A549 (cell line): ENCODE data around the gene GTF3A.

ENCODE experiments used
- BHLHE40 ChIP-seq: IDR thresholded peaks from 2 replicates; pipeline ENCODE4 v1.6.1; 2012; ENCODE audit warnings: low read depth, low read length, inconsistent platforms
- EP300 ChIP-seq, 2 experiments: fragments of >200 bp; sonication (Bioruptor Twin); formaldehyde crosslinking; IDR thresholded peaks; 2 replicates in 1 of 2; 3 replicates in 1 of 2; pipeline ENCODE4 v1.6.1; 2016 to 2017
- JUN ChIP-seq, 2 experiments: fragments of >200 bp; sonication (Bioruptor Twin); formaldehyde crosslinking; IDR thresholded peaks; 2 replicates in 1 of 2; 3 replicates in 1 of 2; pipeline ENCODE4 v1.6.1; 2016 to 2017
- PBX3 ChIP-seq: IDR thresholded peaks from 2 replicates; pipeline ENCODE4 v1.6.1; 2012
- POLR2A ChIP-seq: IDR thresholded peaks from 2 replicates; pipeline ENCODE4 v1.6.1; 2012; ENCODE audit warnings: mild to moderate bottlenecking, low read length
- RAD21 ChIP-seq, 2 experiments: fragments of >200 bp in 1 of 2; sonication (Bioruptor Twin) in 1 of 2; formaldehyde crosslinking in 1 of 2; IDR thresholded peaks in 1 of 2; conservative IDR thresholded peaks in 1 of 2; 2 replicates in 1 of 2; 3 replicates in 1 of 2; pipeline ENCODE4 v1.6.1; 2012 to 2018; ENCODE audit warnings: inconsistent platforms in 1 of 2
- RARB ChIP-seq: fragments of 250-450 bp; sonication (Bioruptor Pico); IDR thresholded peaks from 2 replicates; pipeline ENCODE4 v1.8.0; 2021; ENCODE audit warnings: mild to moderate bottlenecking, moderate library complexity
- RNF2 ChIP-seq: fragments of 200-600 bp; sonication (generic); IDR thresholded peaks from 2 replicates; pipeline ENCODE4 v1.6.1; 2016; ENCODE audit warnings: low read depth, mild to moderate bottlenecking, antibody characterized with exemption, moderate library complexity, borderline replicate concordance
- SREBF2 ChIP-seq: fragments of 450-650 bp; IDR thresholded peaks from 2 replicates; pipeline ENCODE4 v1.6.1; 2014; ENCODE audit warnings: mild to moderate bottlenecking, moderate library complexity
- TF ChIP-seq, protein P1 (sequence below): fragments of >200 bp; sonication (Bioruptor Twin); formaldehyde crosslinking; IDR thresholded peaks from 3 replicates; pipeline ENCODE4 v1.5.1; 2016
- TF ChIP-seq, protein P2 (sequence below): fragments of 200-600 bp; sonication (generic); IDR thresholded peaks from 2 replicates; pipeline ENCODE4 v1.6.1; 2016; ENCODE audit warnings: antibody characterized with exemption, mild to moderate bottlenecking, moderate library complexity

- TF ChIP-seq POLR2A, result no peak
- TF ChIP-seq, protein P1, sequence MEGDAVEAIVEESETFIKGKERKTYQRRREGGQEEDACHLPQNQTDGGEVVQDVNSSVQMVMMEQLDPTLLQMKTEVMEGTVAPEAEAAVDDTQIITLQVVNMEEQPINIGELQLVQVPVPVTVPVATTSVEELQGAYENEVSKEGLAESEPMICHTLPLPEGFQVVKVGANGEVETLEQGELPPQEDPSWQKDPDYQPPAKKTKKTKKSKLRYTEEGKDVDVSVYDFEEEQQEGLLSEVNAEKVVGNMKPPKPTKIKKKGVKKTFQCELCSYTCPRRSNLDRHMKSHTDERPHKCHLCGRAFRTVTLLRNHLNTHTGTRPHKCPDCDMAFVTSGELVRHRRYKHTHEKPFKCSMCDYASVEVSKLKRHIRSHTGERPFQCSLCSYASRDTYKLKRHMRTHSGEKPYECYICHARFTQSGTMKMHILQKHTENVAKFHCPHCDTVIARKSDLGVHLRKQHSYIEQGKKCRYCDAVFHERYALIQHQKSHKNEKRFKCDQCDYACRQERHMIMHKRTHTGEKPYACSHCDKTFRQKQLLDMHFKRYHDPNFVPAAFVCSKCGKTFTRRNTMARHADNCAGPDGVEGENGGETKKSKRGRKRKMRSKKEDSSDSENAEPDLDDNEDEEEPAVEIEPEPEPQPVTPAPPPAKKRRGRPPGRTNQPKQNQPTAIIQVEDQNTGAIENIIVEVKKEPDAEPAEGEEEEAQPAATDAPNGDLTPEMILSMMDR, result no peak
- TF ChIP-seq JUN (IDR thresholded peaks at IDR 0.05), result no peak
- TF ChIP-seq, protein P2, sequence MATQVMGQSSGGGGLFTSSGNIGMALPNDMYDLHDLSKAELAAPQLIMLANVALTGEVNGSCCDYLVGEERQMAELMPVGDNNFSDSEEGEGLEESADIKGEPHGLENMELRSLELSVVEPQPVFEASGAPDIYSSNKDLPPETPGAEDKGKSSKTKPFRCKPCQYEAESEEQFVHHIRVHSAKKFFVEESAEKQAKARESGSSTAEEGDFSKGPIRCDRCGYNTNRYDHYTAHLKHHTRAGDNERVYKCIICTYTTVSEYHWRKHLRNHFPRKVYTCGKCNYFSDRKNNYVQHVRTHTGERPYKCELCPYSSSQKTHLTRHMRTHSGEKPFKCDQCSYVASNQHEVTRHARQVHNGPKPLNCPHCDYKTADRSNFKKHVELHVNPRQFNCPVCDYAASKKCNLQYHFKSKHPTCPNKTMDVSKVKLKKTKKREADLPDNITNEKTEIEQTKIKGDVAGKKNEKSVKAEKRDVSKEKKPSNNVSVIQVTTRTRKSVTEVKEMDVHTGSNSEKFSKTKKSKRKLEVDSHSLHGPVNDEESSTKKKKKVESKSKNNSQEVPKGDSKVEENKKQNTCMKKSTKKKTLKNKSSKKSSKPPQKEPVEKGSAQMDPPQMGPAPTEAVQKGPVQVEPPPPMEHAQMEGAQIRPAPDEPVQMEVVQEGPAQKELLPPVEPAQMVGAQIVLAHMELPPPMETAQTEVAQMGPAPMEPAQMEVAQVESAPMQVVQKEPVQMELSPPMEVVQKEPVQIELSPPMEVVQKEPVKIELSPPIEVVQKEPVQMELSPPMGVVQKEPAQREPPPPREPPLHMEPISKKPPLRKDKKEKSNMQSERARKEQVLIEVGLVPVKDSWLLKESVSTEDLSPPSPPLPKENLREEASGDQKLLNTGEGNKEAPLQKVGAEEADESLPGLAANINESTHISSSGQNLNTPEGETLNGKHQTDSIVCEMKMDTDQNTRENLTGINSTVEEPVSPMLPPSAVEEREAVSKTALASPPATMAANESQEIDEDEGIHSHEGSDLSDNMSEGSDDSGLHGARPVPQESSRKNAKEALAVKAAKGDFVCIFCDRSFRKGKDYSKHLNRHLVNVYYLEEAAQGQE, result no peak
- no peak for TF ChIP-seq RAD21 (conservative IDR thresholded peaks at IDR 0.05 in 1 of 2, IDR thresholded peaks at IDR 0.05 in 1 of 2)
- no peak for TF ChIP-seq BHLHE40
- TF ChIP-seq RARB (CRISPR knock-in tag), result no peak
- no peak for TF ChIP-seq EP300 (IDR thresholded peaks at IDR 0.05)
- TF ChIP-seq SREBF2, result no peak
- TF ChIP-seq RNF2, result no peak
- TF ChIP-seq PBX3, result no peak
These were observed 36.2 kb upstream of the GTF3A start for GRCh38 chr13:27388241-27388640.
